Embryonic facial prominence (tissue), 1 donor: ENCODE results near the gene SUSD1.
"Not testable (repeated sequence)": the region's sequence is repeated elsewhere in the genome, so short reads cannot be mapped to it uniquely, and the experiment has no call there.

ENCODE experiments used
- DNase-seq: peaks from one replicate; pipeline ENCODE4 v3.0.0-alpha.2; 2016; ENCODE audit errors: extremely low spot score

SUSD1 gene

DNA sequence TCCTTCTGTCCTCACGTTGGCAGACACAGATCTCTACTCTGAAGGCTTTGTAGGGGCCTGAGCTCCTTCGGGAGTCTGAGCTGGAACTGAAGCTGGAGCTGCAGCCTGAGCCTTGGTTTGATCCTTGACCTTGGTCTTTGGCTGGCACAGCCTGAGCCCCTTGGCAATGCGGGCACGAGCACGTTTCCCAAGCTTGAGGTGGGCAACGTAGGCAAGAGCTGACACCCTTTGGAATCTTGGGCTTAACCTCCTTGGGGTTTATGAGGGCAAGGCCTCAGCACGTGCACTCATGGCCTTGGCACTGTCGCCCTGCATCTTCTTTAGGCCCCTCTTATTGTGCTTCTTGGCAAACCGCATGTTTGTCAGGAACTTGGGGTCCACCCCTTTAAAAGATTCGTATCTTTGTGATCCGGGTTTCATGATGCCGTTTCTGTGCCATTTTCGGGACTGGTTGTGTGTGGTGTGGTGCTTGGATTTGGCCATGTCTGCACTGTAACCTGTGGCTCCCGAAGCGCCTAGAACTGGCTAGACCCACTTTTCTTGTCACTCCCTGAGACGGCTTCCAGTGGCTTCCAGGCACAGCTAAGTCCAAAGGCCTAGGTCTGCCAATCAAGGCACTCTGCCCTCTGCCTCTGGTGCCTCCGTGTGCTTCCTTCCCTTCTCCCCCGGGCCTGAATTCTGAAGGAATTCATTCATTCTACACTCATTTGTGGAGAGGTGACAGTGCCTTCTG, 1.4 kb downstream of the SUSD1 start:
- no peak for DNase-seq

DNA sequence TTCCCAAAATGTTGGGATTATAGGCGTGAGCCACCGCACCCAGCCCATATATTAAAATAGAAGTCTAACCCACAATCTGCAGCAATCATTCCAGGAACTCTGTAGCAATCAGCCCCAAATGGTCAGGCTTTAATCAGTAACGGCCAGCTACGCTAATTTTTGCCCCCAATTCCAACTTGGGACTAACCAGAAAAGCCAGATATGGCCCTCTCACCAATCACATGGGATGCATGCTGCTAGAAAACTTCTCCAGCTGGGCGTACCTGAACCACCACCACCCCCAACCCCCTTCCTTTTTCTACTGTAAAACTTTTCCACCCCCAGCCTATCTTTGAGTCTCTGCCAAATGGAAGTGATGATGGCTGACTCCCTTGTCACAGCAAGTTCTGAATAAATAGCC, 4.1 kb downstream of the SUSD1 start:
- DNase-seq, result no peak

- DNase-seq, result no peak
Observed at GRCh38 chr9:112170235-112170634, 4.9 kb downstream of the SUSD1 start.

DNA sequence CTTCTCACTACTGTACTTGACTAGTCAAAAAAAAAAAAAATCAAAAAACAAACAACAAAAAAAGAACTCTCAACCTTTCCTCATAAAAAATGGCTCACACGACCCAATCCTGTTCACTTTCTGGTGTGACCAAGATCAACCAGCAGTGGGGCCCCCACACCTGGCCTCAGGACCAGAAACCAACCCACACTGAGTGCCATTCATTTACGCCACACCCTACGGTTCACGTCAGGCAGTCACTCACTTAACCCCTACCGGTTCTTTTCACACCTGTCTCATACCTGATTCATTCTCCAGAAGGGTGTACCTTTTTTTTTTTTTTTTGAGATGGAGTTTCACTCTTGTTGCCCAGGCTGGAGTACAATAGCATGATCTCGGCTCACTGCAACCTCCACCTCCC, 5.7 kb downstream of the SUSD1 start:
- DNase-seq, result no peak

DNA sequence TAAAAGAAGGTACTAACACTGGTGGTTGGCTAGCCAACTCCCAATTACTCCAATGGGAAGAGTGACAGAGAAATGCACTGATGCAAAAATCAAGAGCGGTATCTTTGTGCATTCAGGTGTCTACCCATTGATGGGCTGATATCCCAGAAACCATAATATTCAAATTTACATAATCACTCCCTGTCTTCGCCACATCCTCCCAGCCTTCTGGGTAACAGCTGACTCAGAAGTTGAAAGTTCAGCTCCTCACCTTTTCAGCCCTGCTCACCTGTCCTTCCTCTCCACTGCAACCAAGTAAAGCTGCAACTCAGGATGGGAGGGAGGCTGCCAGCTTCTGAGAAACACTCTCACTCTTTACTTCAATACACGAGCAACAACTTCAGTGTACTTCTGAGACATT, 6.9 kb downstream of the SUSD1 start:
- DNase-seq, result no peak

- DNase-seq, result no peak
Observed at GRCh38 chr9:112166176-112167140, 8.6 kb downstream of the SUSD1 start.

DNA sequence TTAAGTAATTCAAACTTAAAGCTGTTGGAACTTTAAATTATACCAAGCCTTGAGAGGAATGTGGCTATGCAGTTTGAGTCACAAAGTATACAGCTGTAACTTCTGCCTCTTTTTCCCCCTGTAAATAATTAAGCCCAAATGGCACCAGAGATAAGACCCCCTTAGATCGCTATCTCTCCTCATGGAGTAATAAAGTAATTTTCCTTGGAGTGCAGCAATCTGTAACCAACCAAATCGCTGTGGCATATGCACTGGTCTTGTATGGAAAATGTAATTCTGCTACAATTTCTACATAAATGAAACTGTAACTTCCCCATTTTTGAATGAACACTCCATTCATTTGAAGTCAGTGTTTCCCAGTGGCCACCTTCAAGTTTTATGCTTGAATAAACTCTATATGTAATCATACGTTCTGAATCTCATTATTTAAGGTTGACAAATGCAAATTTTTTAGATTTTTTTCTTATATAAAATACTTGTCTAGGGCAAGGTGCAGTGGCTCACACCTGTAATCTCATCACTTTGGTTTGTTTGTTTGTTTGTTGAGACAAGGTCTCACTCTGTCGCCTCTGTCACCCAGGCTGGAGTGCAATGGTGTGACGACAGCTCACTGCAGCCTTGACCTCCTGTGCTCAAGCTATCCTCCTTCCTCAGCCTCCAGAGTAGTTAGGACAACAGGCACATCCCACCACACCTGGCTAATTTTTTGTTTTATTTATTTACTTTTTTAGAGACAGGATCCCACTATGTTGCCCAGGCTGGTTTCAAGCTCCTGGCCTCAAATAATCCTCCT, 12.3 kb downstream of the SUSD1 start:
- no peak for DNase-seq

DNA sequence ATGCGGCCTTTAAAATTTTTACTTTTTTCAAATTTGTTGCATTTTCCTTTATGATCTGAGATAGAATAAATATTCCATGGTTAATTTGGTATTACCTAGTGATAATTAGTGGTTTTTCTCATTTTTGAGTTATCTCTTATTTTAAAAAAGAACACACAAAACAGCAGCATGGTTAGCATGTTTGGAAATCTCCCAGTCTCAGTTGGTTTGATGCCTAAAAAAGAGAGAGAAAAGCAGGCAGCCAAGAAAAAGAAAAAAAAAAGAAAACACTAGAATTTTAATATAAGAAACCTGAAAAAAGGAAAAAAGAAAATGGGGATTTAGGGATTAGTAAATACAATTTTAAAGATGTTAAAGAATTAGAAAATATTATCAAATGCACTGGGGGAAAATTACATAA, 15.3 kb downstream of the SUSD1 start:
- DNase-seq, result no peak

GRCh38 chr9:112158656-112159367, 16.3 kb downstream of the SUSD1 start:
- DNase-seq, result no peak

GRCh38 chr9:112157961-112158360, 17.1 kb downstream of the SUSD1 start:
- no peak for DNase-seq

GRCh38 chr9:112157087-112157486, 18.0 kb downstream of the SUSD1 start:
- DNase-seq, result no peak

DNA sequence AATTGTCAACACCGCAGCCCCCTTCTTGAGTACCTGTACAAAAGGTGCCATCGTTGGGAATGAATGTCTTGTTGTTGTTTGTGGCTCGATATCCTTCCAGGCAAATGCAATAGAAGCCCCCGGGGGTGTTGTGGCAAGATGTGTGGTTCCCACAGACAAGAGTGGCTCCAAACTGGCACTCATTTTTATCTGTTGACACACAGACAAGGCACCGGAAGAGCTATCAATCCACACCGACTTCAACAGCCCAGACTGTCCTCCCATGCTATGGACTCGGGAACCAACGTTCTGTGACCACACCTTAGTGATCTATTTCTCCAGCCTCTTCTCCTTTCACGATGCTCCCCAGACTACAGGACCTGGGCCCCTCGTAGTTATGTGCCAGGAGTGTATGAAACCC, 25.9 kb downstream of the SUSD1 start:
- DNase-seq, result no peak

DNA sequence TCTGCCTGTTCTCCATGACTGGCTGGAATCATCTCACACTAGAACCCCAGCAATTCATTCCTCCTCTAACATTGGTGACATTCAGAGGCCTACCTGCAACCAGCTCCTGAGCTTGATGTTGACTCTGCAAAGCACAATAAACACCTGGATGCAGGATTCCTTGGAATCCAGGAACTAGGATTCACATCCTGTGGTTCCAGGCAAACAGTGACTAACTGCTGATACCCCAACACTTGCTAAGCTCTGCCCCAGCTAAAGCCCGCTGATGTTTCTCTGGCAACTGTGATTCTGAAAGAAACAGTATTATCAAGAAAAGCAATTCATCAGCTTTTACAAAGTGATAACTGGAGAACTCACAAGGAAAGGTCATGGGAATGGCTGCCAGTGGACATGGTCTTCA, 29.2 kb downstream of the SUSD1 start:
- no peak for DNase-seq

GRCh38 chr9:112144807-112145206, 30.3 kb downstream of the SUSD1 start:
- no peak for DNase-seq

DNA sequence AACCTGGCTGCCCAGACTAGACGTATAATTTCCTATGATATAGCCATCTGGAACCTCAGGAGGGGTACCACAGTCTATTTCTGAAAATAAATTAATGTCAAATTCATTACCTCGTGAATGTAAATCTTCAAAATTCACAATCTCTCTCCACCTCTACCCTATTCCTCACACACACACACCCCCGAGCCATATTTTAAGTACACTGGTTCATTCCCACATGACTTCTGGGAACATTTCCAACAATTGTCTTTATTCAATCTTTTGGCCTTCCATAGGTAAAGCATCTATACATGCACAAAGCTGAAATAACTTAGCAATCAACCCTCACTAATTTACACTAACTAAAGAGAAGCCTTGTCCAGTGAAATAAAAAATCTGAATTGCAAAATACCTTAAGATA, 32.7 kb downstream of the SUSD1 start:
- no peak for DNase-seq

- DNase-seq, result no peak
Observed at GRCh38 chr9:112140936-112141335, 34.2 kb downstream of the SUSD1 start.

DNA sequence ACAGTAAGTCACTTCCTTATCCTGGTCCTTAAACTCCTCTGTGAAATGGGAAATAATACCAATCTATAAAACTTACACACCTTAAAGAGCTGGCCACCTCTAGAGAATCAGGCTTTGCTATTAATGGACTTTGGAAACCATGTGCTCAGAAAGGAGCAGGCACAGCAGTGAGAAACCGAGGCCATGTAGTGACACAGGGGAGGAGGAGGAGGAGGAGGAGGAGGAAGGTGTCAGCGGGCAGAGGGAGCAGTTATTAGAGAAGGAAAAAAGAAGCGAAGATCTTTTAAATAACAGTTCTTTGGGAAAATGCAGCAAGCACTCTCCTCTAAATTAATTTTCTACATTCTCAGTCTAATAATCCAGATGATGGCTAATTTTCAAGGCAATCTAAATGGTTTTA, 38.0 kb downstream of the SUSD1 start:
- no peak for DNase-seq

- no peak for DNase-seq
Observed at GRCh38 chr9:112135706-112136105, 39.4 kb downstream of the SUSD1 start.

- not testable (repeated sequence) for DNase-seq
Observed at GRCh38 chr9:112133806-112134205, 41.3 kb downstream of the SUSD1 start.

GRCh38 chr9:112132356-112132755, 42.7 kb downstream of the SUSD1 start:
- no peak for DNase-seq

- no peak for DNase-seq
Observed at GRCh38 chr9:112130997-112131396, 44.1 kb downstream of the SUSD1 start.

DNA sequence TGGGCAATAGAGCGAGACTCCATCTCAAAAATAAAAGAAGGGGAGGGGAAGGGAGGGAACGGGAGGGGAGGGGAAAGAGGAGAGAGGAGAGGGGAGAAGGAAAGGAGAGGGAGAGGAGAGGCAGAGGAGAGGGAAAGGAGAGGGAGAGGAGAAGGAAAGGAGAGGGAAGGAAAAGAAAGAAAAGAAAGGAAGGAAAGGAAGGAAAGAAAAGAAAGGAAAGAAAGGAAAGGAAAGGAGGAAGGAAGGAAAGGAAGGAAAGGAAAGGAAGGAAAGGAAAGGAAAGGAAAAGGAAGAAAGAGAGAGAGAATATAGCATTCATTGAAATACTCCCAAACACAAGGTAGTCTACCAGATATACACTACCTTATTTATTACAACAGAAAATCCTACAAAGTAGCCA, 44.8 kb downstream of the SUSD1 start:
- DNase-seq, result no peak
